HCT116 (cell line): ENCODE data around the gene ZNF148. TPM values are rescaled to one million over a fixed set of nuclear protein-coding genes. Genes with fewer than 3 reads are reported as not detected.

Experiments used
- ATAC-seq: fragments of 200-7000 bp; cut with Tn5 transposase; 2 replicates; pipeline ENCODE4 v1.9.1; 2020; ENCODE audit warnings: mild to moderate bottlenecking, moderate library complexity
- BruUV-seq: library from RNA; stranded (reverse); fragments of 400-500 nt; replicated peaks from 2 replicates; lab custom pipeline; 2021; lab: Mats Ljungman, UMichigan
- CTCF ChIA-PET: fragments of 300-600 bp; sonication (Branson Sonifier 250); formaldehyde crosslinking; loops from one replicate; lab custom pipeline; 2021; ENCODE audit warnings: antibody characterized with exemption; lab: Charles Lee
- POLR2A ChIA-PET: fragments of 300-600, 350-600 bp; sonication (Branson Sonifier 250); formaldehyde crosslinking; loops from one replicate; lab custom pipeline; 2021; ENCODE audit warnings: antibody characterized with exemption; lab: Charles Lee
- RAD21 ChIA-PET, 2 experiments: fragments of 300-600 bp; sonication (Branson Sonifier 250); formaldehyde crosslinking; loops; one replicate each; lab custom pipeline; 2023; ENCODE audit warnings: low total read pairs in 2 of 2; ENCODE audit not compliant: uncharacterized antibody in 2 of 2, unreplicated experiment in 2 of 2, low non-redundant PET in 1 of 2; lab: Charles Lee
- DNase-seq: peaks from one replicate; pipeline ENCODE4 v3.0.0-alpha.2; 2010; ENCODE audit warnings: low read depth, low spot score
- H2AFZ ChIP-seq: fragments of 200-600 bp; shearing (Covaris generic), sonication (generic); 2 replicates; pipeline ENCODE4 v1.6.1; 2017; ENCODE audit warnings: low read depth, mixed run types, mixed read lengths, antibody characterized with exemption, low read length; ENCODE audit not compliant: poor library complexity, severe bottlenecking
- H3K27ac ChIP-seq: 2 replicates; pipeline ENCODE4 v1.5.1; 2012; ENCODE audit warnings: low read depth, low read length
- H3K27me3 ChIP-seq: fragments of 200-600 bp; sonication (generic); 2 replicates; pipeline ENCODE4 v1.6.1; 2016; ENCODE audit warnings: mixed run types, low read length, mixed read lengths; ENCODE audit not compliant: insufficient read depth
- H3K36me3 ChIP-seq, 2 experiments: fragments of 200-500 bp in 1 of 2; fragments of 200-600 bp in 1 of 2; sonication (Bioruptor generic) in 1 of 2; sonication (generic) in 1 of 2; 2 replicates each; pipeline versions ENCODE4 v1.5.1 to v1.6.1; 2014 to 2016; ENCODE audit warnings: low read length in 2 of 2, inconsistent platforms in 1 of 2, mixed read lengths in 1 of 2, mixed run types in 1 of 2; ENCODE audit not compliant: insufficient read depth in 2 of 2, control insufficient read depth in 1 of 2
- H3K4me1 ChIP-seq, 2 experiments: fragments of 200-600 bp in 1 of 2; sonication (generic) in 1 of 2; 2 replicates each; pipeline versions ENCODE4 v1.5.1 to v1.6.1; 2012 to 2017; ENCODE audit warnings: low read length in 2 of 2, inconsistent platforms in 1 of 2, mild to moderate bottlenecking in 1 of 2, mixed read lengths in 1 of 2, mixed run types in 1 of 2, moderate library complexity in 1 of 2; ENCODE audit not compliant: insufficient read depth in 2 of 2, control insufficient read depth in 1 of 2
- H3K4me2 ChIP-seq: fragments of 200-600 bp; sonication (generic); 2 replicates; pipeline ENCODE4 v1.6.1; 2017; ENCODE audit warnings: mixed run types, low read length, mixed read lengths
- H3K4me3 ChIP-seq, 2 experiments: fragments of 200-600 bp in 1 of 2; sonication (generic) in 1 of 2; replicated peaks in 1 of 2; 2 replicates each; pipeline ENCODE4 v1.5.1; 2011 to 2016; ENCODE audit warnings: low read length in 2 of 2, control low read depth in 1 of 2, low read depth in 1 of 2, mild to moderate bottlenecking in 1 of 2, mixed read lengths in 1 of 2, mixed run types in 1 of 2
- H3K79me2 ChIP-seq: fragments of 200-600 bp; sonication (generic); 2 replicates; pipeline ENCODE4 v1.6.1; 2017; ENCODE audit warnings: mild to moderate bottlenecking, mixed run types, low read length, moderate library complexity, mixed read lengths; ENCODE audit not compliant: insufficient read depth
- H3K9ac ChIP-seq: fragments of 200-600 bp; sonication (generic); 2 replicates; pipeline ENCODE4 v1.6.1; 2016; ENCODE audit warnings: low read length, mixed read lengths
- H3K9me2 ChIP-seq: fragments of 200-600 bp; sonication (generic), shearing (Covaris generic); 2 replicates; pipeline ENCODE4 v1.6.1; 2017; ENCODE audit warnings: mixed run types, mild to moderate bottlenecking, moderate library complexity; ENCODE audit not compliant: insufficient read depth
- H3K9me3 ChIP-seq, 2 experiments: fragments of 200-500 bp in 1 of 2; fragments of 200-600 bp in 1 of 2; sonication (Bioruptor generic) in 1 of 2; sonication (generic) in 1 of 2; 2 replicates each; pipeline ENCODE4 v1.6.1; 2014 to 2017; ENCODE audit warnings: low read length in 2 of 2, mixed read lengths in 2 of 2, inconsistent platforms in 1 of 2, low read depth in 1 of 2, mild to moderate bottlenecking in 1 of 2, mixed run types in 1 of 2, moderate library complexity in 1 of 2; ENCODE audit not compliant: control insufficient read depth in 1 of 2, insufficient read depth in 1 of 2
- H4K20me1 ChIP-seq: fragments of 200-600 bp; sonication (generic), shearing (Covaris generic); 2 replicates; pipeline ENCODE4 v1.6.1; 2017; ENCODE audit warnings: mixed run types, mild to moderate bottlenecking, moderate library complexity; ENCODE audit not compliant: insufficient read depth
- ATF3 ChIP-seq: IDR thresholded peaks from 2 replicates; pipeline ENCODE4 v1.6.1; 2012
- EGR1 ChIP-seq: IDR thresholded peaks from 2 replicates; pipeline ENCODE4 v1.6.1; 2012; ENCODE audit warnings: low read depth
- EZH2 ChIP-seq: fragments of 200-600 bp; sonication (generic); IDR thresholded peaks from 2 replicates; pipeline ENCODE4 v1.6.1; 2017; ENCODE audit warnings: antibody characterized with exemption, mixed run types
- JUND ChIP-seq: IDR thresholded peaks from 2 replicates; pipeline ENCODE4 v1.6.1; 2012
- POLR2A ChIP-seq: IDR thresholded peaks from 2 replicates; pipeline ENCODE4 v1.7.0; 2011; ENCODE audit warnings: borderline replicate concordance; ENCODE audit not compliant: insufficient read depth, insufficient read length; ENCODE audit errors: extremely low read depth
- POLR2AphosphoS5 ChIP-seq: IDR thresholded peaks from 2 replicates; pipeline ENCODE4 v1.6.1; 2011; ENCODE audit warnings: mild to moderate bottlenecking, low read depth, low read length, moderate library complexity
- SIN3A ChIP-seq: IDR thresholded peaks from 2 replicates; pipeline ENCODE4 v1.6.1; 2012; ENCODE audit warnings: low read depth
- SP1 ChIP-seq: IDR thresholded peaks from 2 replicates; pipeline ENCODE4 v1.6.1; 2012; ENCODE audit warnings: low read depth
- TCF7L2 ChIP-seq: IDR thresholded peaks from 2 replicates; pipeline ENCODE4 v1.7.0; 2011; ENCODE audit warnings: borderline replicate concordance, inconsistent platforms; ENCODE audit not compliant: insufficient read depth, insufficient read length; ENCODE audit errors: extremely low read depth
- ZNF274 ChIP-seq: fragments of 200-500 bp; sonication (Bioruptor generic); IDR thresholded peaks from 2 replicates; pipeline ENCODE4 v1.6.1; 2014; ENCODE audit warnings: mild to moderate bottlenecking, low read depth, low read length, inconsistent platforms
- intact Hi-C: fragments of 100-400 bp; cut with micrococcal nuclease; formaldehyde crosslinking; loops from 2 replicates; pipeline ENCODE4 v1.10.0; 2022
- total RNA-seq: library from RNA; stranded (reverse); gene quantifications from one replicate; pipeline ENCODE4 v1.2.1, GENCODE V29; 2021; ENCODE audit not compliant: unreplicated experiment
- TF ChIP-seq, protein P1 (sequence below), 3 experiments: fragments of 200-600 bp in 1 of 3; sonication (generic) in 1 of 3; IDR thresholded peaks in 2 of 3; conservative IDR thresholded peaks in 1 of 3; 2 replicates each; pipeline ENCODE4 v1.5.1; 2012 to 2017; ENCODE audit warnings: low read depth in 2 of 3, low read length in 2 of 3, antibody characterized with exemption in 1 of 3, borderline replicate concordance in 1 of 3, control low read depth in 1 of 3, mild to moderate bottlenecking in 1 of 3, mixed read lengths in 1 of 3, mixed run types in 1 of 3, moderate library complexity in 1 of 3; ENCODE audit not compliant: insufficient read depth in 1 of 3
- TF ChIP-seq, protein P2 (sequence below): IDR thresholded peaks from 2 replicates; pipeline ENCODE4 v1.6.1; 2012
- TF ChIP-seq, protein P3 (sequence below): IDR thresholded peaks from 2 replicates; pipeline ENCODE4 v1.6.1; 2011; ENCODE audit warnings: mild to moderate bottlenecking, low read length, moderate library complexity; ENCODE audit not compliant: insufficient replicate concordance; ENCODE audit errors: extremely low read depth

ZNF148 gene
- total RNA-seq, 1 experiment from 2014 or later = 35.0 TPM

DNA sequence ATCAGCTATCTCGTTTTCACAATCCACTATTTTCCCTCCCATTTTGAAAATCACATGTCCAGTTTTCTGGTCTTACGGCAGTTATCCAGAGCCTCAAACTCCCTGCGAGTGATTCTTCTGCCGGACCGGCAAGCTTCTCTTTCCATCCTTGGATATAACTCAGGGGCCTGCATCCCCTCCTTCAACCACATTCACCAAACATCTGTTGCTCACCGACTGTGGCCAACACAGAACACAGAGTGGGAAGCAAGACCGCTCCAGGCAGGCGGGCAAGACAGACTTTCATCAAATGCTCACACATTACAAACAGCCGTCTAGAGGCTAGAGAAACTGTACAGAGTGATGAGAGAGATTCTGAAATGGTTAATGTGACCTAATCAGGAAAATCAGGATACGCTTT is 154.9 kb downstream of the ZNF148 start:
- H3K4me3 ChIP-seq = no peak overlapping the region
- no peaks in the 10 kb centered on the region for H3K9me3 ChIP-seq
- BruUV-seq = no TSS peak
- no peaks in the 10 kb centered on the region for H3K36me3 ChIP-seq
- H3K9me2 ChIP-seq = no peaks in the 10 kb centered on the region
- TF ChIP-seq EZH2 = no peak
- TF ChIP-seq, protein P1, sequence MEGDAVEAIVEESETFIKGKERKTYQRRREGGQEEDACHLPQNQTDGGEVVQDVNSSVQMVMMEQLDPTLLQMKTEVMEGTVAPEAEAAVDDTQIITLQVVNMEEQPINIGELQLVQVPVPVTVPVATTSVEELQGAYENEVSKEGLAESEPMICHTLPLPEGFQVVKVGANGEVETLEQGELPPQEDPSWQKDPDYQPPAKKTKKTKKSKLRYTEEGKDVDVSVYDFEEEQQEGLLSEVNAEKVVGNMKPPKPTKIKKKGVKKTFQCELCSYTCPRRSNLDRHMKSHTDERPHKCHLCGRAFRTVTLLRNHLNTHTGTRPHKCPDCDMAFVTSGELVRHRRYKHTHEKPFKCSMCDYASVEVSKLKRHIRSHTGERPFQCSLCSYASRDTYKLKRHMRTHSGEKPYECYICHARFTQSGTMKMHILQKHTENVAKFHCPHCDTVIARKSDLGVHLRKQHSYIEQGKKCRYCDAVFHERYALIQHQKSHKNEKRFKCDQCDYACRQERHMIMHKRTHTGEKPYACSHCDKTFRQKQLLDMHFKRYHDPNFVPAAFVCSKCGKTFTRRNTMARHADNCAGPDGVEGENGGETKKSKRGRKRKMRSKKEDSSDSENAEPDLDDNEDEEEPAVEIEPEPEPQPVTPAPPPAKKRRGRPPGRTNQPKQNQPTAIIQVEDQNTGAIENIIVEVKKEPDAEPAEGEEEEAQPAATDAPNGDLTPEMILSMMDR (IDR thresholded peaks at IDR 0.05 in 2 of 3, conservative IDR thresholded peaks at IDR 0.05 in 1 of 3; ENCODE audit: borderline replicate concordance in 1 of 3, insufficient read depth in 1 of 3, low read depth in 2 of 3, low read length in 2 of 3) = no peak
- no peak for TF ChIP-seq JUND
- TF ChIP-seq, protein P2, sequence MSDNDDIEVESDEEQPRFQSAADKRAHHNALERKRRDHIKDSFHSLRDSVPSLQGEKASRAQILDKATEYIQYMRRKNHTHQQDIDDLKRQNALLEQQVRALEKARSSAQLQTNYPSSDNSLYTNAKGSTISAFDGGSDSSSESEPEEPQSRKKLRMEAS = no peak
- no peak for TF ChIP-seq SIN3A
- TF ChIP-seq POLR2AphosphoS5 = no peak
- TF ChIP-seq ZNF274 = no peak
- TF ChIP-seq ATF3 = no peak
- TF ChIP-seq POLR2A = no peak
- no peak for TF ChIP-seq SP1
- no peak for TF ChIP-seq TCF7L2
- TF ChIP-seq EGR1 = no peak
- TF ChIP-seq, protein P3, sequence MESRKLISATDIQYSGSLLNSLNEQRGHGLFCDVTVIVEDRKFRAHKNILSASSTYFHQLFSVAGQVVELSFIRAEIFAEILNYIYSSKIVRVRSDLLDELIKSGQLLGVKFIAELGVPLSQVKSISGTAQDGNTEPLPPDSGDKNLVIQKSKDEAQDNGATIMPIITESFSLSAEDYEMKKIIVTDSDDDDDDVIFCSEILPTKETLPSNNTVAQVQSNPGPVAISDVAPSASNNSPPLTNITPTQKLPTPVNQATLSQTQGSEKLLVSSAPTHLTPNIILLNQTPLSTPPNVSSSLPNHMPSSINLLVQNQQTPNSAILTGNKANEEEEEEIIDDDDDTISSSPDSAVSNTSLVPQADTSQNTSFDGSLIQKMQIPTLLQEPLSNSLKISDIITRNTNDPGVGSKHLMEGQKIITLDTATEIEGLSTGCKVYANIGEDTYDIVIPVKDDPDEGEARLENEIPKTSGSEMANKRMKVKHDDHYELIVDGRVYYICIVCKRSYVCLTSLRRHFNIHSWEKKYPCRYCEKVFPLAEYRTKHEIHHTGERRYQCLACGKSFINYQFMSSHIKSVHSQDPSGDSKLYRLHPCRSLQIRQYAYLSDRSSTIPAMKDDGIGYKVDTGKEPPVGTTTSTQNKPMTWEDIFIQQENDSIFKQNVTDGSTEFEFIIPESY = no peak
- H3K79me2 ChIP-seq = no peaks in the 10 kb centered on the region
- ChIA-PET RAD21 (no interaction called here), CTCF (no interaction called here), POLR2A (no interaction called here)
- H2AFZ ChIP-seq = no peak overlapping the region
- H3K4me1 ChIP-seq = no peaks in the 10 kb centered on the region
- H3K9ac ChIP-seq = no peak overlapping the region
- DNase-seq (no peak), ATAC-seq (no peak)
- H3K27ac ChIP-seq = no peak overlapping the region
- intact Hi-C loops = no loop called here
- H3K27me3 ChIP-seq = no peaks in the 10 kb centered on the region
- H3K4me2 ChIP-seq = no peak overlapping the region
- no peaks in the 10 kb centered on the region for H4K20me1 ChIP-seq
